ENCODE results near the gene OR2T12. TPM values are rescaled to one million over a fixed set of nuclear protein-coding genes. Genes with fewer than 3 reads are reported as not detected.

The OR2T12 gene, protein sequence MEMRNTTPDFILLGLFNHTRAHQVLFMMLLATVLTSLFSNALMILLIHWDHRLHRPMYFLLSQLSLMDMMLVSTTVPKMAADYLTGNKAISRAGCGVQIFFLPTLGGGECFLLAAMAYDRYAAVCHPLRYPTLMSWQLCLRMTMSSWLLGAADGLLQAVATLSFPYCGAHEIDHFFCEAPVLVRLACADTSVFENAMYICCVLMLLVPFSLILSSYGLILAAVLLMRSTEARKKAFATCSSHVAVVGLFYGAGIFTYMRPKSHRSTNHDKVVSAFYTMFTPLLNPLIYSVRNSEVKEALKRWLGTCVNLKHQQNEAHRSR
- total RNA-seq, result under 0.01 TPM in 1 of 2 replicates, not detected in the other

DNA sequence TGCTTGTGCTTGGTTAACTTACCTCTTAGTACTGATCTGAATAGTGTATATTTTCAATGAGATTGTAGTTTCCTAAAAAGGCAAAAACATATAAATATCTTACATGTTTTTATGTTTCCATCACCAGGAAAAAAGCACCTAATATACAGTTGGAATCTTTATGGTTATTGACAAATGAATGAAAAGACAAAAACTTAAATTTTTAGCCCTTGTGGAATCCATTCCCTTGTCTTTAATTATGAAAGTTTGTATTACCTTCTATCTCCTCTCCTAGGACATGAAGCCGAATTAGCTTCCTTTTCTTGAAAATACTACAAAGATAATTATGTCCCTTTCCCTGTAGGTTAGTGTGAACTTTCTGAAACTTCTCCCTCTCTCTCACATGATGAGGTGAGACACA, at the start of gene OR2T12:
Gene OR2T12 (minus strand): TSS at position 101 of the 400 bp plus-strand sequence. CDS start 7,846 bp downstream, outside the sequence.

DNA sequence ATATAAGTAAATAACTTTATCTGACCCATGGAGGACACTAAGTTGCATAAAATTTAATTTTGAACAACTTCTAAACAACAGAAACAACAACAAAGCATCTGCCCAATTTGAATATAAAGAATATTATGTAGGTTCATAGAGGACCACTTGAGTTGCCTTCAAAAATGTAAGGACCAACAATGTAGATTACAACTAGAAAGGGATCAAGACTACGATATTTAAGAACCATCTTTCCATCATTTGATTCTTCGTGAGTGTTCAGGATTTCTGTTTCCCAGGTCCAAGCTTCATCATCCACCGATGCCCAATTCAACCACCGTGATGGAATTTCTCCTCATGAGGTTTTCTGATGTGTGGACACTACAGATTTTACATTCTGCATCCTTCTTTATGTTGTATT, 45.3 kb upstream of the OR2T12 start, which contains the start of gene OR14C36:
Gene OR14C36 (plus strand): TSS at position 301 of the 400 bp plus-strand sequence. CDS start 0 bp downstream, at position 301.

DNA sequence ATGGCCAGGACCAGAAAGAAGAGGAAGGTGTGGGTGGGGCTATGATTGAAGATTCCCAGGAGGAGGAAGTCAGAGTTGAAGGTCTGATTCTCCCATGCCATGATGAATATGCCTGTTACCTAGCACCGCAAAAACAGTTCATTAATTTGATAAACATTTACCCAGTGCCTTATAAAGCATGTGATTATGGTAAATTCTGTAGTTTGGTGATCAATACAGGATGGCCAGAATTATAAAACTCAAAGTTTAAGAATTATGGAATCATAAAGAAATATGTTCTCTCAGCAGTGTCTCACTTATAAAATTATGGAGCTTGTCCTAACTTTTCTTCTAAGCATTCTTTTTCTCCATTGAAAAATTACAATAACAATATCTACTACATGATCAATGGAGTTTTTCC, 21.2 kb upstream of the OR2T12 start, which contains the start of gene OR2M7:
Gene OR2M7 (minus strand): TSS at position 101 of the 400 bp plus-strand sequence. CDS start 0 bp downstream, at position 101.

DNA sequence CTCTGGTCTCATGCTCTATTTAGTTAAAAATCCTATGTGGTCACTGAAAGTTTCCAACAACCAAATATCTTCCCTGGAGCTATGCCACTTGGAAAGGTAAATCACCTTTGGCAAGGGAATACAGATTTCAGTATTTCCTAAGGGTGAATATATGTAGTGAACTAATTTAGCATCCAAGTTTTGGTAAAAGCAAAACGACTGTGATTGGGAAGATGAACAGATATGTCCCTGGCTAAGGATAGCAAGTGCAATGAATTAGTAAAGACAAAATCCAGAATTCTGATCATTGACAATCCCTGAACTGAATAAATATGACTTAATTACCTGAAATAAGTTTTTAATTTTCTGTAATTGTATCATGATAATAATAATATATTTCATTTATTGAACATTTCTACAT, 25.3 kb downstream of the OR2T12 start, which contains the start of gene OR2T33:
Gene OR2T33 (minus strand): TSS at position 101 of the 400 bp plus-strand sequence. CDS start 4,162 bp downstream, outside the sequence.

Other genes starting within 250 kb of the OR2T12 start
- not detected in 2 replicates for gene OR2L13, start 208.2 kb downstream of the OR2T12 start, total RNA-seq
- gene OR2M5, start 158.3 kb downstream of the OR2T12 start, total RNA-seq, result not detected in 2 replicates
- gene OR2M2, start 128.6 kb downstream of the OR2T12 start, total RNA-seq, result not detected in 2 replicates
- not detected in 2 replicates for gene OR2M3, start 106.2 kb downstream of the OR2T12 start, total RNA-seq
- gene OR2M4, start 72.0 kb downstream of the OR2T12 start, total RNA-seq, result not detected in 2 replicates
- not detected in 2 replicates for gene OR2T33, start 25.4 kb downstream of the OR2T12 start, total RNA-seq
- not detected in 2 replicates for gene OR2M7, start 21.1 kb upstream of the OR2T12 start, total RNA-seq
- gene OR14C36, start 45.4 kb upstream of the OR2T12 start, total RNA-seq, result not detected in 2 replicates
- not detected in 2 replicates for gene OR2T4, start 58.2 kb upstream of the OR2T12 start, total RNA-seq
- gene OR2T6, start 72.3 kb upstream of the OR2T12 start, total RNA-seq, result not detected in 2 replicates
- gene OR2T1, start 99.6 kb upstream of the OR2T12 start, total RNA-seq, result not detected in 2 replicates
- gene OR2T2, start 142.2 kb upstream of the OR2T12 start, total RNA-seq, result not detected in 2 replicates
- gene OR2T3, start 169.9 kb upstream of the OR2T12 start, total RNA-seq, result not detected in 2 replicates
- not detected in 2 replicates for gene OR2T5, start 185.2 kb upstream of the OR2T12 start, total RNA-seq
- not detected in 2 replicates for gene OR2G6, start 204.6 kb upstream of the OR2T12 start, total RNA-seq